Loucy (cell line): ENCODE measurements around the gene NTHL1.

Experiments
- H2AFZ ChIP-seq: fragments of 200-600 bp; sonication (generic); 2 replicates; pipeline ENCODE4 v1.6.0; 2016; ENCODE audit warnings: antibody characterized with exemption, mild to moderate bottlenecking, low read length, moderate library complexity
- H3F3A ChIP-seq: fragments of 200-600 bp; 2 replicates; pipeline ENCODE4 v1.6.0; 2016; ENCODE audit warnings: antibody characterized with exemption, low read depth, mild to moderate bottlenecking
- H3K27me3 ChIP-seq: fragments of 200-600 bp; sonication (generic); 2 replicates; pipeline ENCODE4 v1.6.1; 2014; ENCODE audit warnings: low read length, mild to moderate bottlenecking; ENCODE audit not compliant: insufficient read depth, poor library complexity, severe bottlenecking
- H3K36me3 ChIP-seq: fragments of 200-600 bp; sonication (generic); 2 replicates; pipeline ENCODE4 v1.6.1; 2016; ENCODE audit warnings: low read length; ENCODE audit not compliant: insufficient read depth
- H3K4me1 ChIP-seq: fragments of 200-600 bp; sonication (generic); 2 replicates; pipeline ENCODE4 v1.5.1; 2014; ENCODE audit warnings: low read length, mild to moderate bottlenecking; ENCODE audit not compliant: insufficient read depth, poor library complexity, severe bottlenecking
- H3K4me2 ChIP-seq: fragments of 200-600 bp; sonication (generic); 2 replicates; pipeline ENCODE4 v1.6.0; 2014; ENCODE audit warnings: antibody characterized with exemption, low read length, low read depth, mild to moderate bottlenecking; ENCODE audit not compliant: poor library complexity, severe bottlenecking
- H3K4me3 ChIP-seq: fragments of 200-600 bp; sonication (generic); 2 replicates; pipeline ENCODE4 v1.5.1; 2014; ENCODE audit warnings: low read length, mild to moderate bottlenecking, mixed read lengths; ENCODE audit not compliant: poor library complexity, severe bottlenecking
- H3K79me2 ChIP-seq: fragments of 200-600 bp; sonication (generic); 2 replicates; pipeline ENCODE4 v1.6.1; 2014; ENCODE audit warnings: low read length; ENCODE audit not compliant: insufficient read depth
- H3K9ac ChIP-seq: fragments of 200-600 bp; sonication (generic); 2 replicates; pipeline ENCODE4 v1.6.0; 2014; ENCODE audit warnings: mild to moderate bottlenecking, low read depth, low read length, moderate library complexity; ENCODE audit not compliant: poor library complexity, severe bottlenecking
- H3K9me2 ChIP-seq: fragments of 200-600 bp; sonication (generic); replicated peaks from 2 replicates; pipeline ENCODE4 v1.6.1; 2016; ENCODE audit warnings: low read depth, low read length, mixed read lengths
- H3K9me3 ChIP-seq: fragments of 200-600 bp; sonication (generic); 2 replicates; pipeline ENCODE4 v1.6.1; 2014; ENCODE audit warnings: mild to moderate bottlenecking, antibody characterized with exemption, low read length, low read depth; ENCODE audit not compliant: insufficient read depth
- H4K20me1 ChIP-seq: fragments of 200-600 bp; sonication (generic); 2 replicates; pipeline ENCODE4 v1.6.0; 2014; ENCODE audit warnings: antibody characterized with exemption, low read length, mild to moderate bottlenecking; ENCODE audit not compliant: insufficient read depth, poor library complexity, severe bottlenecking
- EZH2phosphoT487 ChIP-seq: fragments of 200-600 bp; IDR thresholded peaks from 2 replicates; pipeline ENCODE4 v1.6.1; 2018; ENCODE audit warnings: antibody characterized with exemption, mild to moderate bottlenecking, moderate library complexity, borderline replicate concordance
- TF ChIP-seq, protein P1 (sequence below): fragments of 200-600 bp; sonication (generic); conservative IDR thresholded peaks from 2 replicates; pipeline ENCODE4 v1.5.1; 2014; ENCODE audit warnings: mild to moderate bottlenecking, antibody characterized with exemption, low read length

Gene NTHL1

GRCh38 chr16:2077016-2077415 lies 29.4 kb upstream of the NTHL1 start:
- Histone ChIP-seq H3K9ac (no peak overlapping the region), H4K20me1 (no peaks in the 10 kb centered on the region), H3K27me3 (no peaks in the 10 kb centered on the region), H3K4me3 (no peak overlapping the region), H3K79me2 (no peaks in the 10 kb centered on the region), H3K9me2 (no peaks in the 10 kb centered on the region), H3K9me3 (no peaks in the 10 kb centered on the region), H3K4me1 (no peaks in the 10 kb centered on the region), H3K4me2 (no peak overlapping the region), H3K36me3 (no peaks in the 10 kb centered on the region), H3F3A (no peaks in the 10 kb centered on the region), H2AFZ (no peak overlapping the region)
- TF ChIP-seq, protein P1, sequence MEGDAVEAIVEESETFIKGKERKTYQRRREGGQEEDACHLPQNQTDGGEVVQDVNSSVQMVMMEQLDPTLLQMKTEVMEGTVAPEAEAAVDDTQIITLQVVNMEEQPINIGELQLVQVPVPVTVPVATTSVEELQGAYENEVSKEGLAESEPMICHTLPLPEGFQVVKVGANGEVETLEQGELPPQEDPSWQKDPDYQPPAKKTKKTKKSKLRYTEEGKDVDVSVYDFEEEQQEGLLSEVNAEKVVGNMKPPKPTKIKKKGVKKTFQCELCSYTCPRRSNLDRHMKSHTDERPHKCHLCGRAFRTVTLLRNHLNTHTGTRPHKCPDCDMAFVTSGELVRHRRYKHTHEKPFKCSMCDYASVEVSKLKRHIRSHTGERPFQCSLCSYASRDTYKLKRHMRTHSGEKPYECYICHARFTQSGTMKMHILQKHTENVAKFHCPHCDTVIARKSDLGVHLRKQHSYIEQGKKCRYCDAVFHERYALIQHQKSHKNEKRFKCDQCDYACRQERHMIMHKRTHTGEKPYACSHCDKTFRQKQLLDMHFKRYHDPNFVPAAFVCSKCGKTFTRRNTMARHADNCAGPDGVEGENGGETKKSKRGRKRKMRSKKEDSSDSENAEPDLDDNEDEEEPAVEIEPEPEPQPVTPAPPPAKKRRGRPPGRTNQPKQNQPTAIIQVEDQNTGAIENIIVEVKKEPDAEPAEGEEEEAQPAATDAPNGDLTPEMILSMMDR = no peak
- TF ChIP-seq EZH2phosphoT487 = no peak

- TF ChIP-seq, protein P1 = no peak
- no peak for TF ChIP-seq EZH2phosphoT487
- no peak overlapping the region for H3K4me2 ChIP-seq
- H4K20me1 ChIP-seq = no peaks in the 10 kb centered on the region
- H3K9ac ChIP-seq = no peak overlapping the region
- no peaks in the 10 kb centered on the region for H3K4me1 ChIP-seq
- H2AFZ ChIP-seq = no peak overlapping the region
- no peaks in the 10 kb centered on the region for H3K36me3 ChIP-seq
- no peak overlapping the region for H3K4me3 ChIP-seq
- no peaks in the 10 kb centered on the region for H3K9me3 ChIP-seq
- no peaks in the 10 kb centered on the region for H3F3A ChIP-seq
- no peaks in the 10 kb centered on the region for H3K79me2 ChIP-seq
- no peaks in the 10 kb centered on the region for H3K9me2 ChIP-seq
- H3K27me3 ChIP-seq = no peaks in the 10 kb centered on the region
Measured at GRCh38 chr16:2076072-2076865, 28.6 kb upstream of the NTHL1 start.

DNA sequence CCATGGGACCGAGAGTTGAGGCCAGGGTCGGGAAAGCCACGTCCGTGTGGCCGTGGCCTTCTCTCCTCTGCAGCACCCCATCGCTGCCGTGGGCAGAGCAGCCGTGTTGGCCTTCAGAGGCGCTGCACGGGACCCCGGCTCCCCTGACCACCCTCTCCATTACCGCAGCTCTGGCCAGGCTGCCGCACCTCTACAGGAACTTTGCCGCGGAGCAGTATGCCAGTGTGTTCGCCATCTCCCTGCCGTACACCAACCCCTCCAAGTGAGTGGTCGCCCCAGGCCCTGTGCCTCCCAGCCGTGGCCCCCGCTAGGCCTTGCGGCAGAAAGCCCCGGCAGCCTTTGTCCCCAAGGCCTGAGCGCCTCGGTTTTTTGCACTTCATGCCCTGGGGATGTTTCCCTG lies 28.0 kb upstream of the NTHL1 start:
- H3K4me2 ChIP-seq = no peak overlapping the region
- H3K36me3 ChIP-seq = no peaks in the 10 kb centered on the region
- H3K9ac ChIP-seq = no peak overlapping the region

More for the DNA sequence above, 28.0 kb upstream of the NTHL1 start:
- H2AFZ ChIP-seq = no peak overlapping the region
- no peaks in the 10 kb centered on the region for H3K27me3 ChIP-seq
- H3K79me2 ChIP-seq = no peaks in the 10 kb centered on the region
- no peaks in the 10 kb centered on the region for H4K20me1 ChIP-seq
- no peaks in the 10 kb centered on the region for H3K9me3 ChIP-seq
- no peak overlapping the region for H3K4me3 ChIP-seq
- no peak for TF ChIP-seq EZH2phosphoT487
- TF ChIP-seq, protein P1 = no peak
- no peaks in the 10 kb centered on the region for H3K4me1 ChIP-seq
- no peaks in the 10 kb centered on the region for H3K9me2 ChIP-seq
- H3F3A ChIP-seq = no peaks in the 10 kb centered on the region
